OCI-LY7 (cell line): ENCODE data around the gene PRSS2. TPM values are rescaled to one million over a fixed set of nuclear protein-coding genes. Genes with fewer than 3 reads are reported as not detected.
"Not testable (repeated sequence)": the region's sequence is repeated elsewhere in the genome, so short reads cannot be mapped to it uniquely, and the experiment has no call there.

Experiments used
- BruUV-seq: library from RNA; stranded (reverse); fragments of 400-500 nt; replicated peaks from 2 replicates; lab custom pipeline; 2021; lab: Mats Ljungman, UMichigan
- CTCF ChIA-PET: fragments of 300-600 bp; sonication (Branson Sonifier 250); formaldehyde crosslinking; loops from one replicate; lab custom pipeline; 2022; ENCODE audit warnings: antibody characterized with exemption; ENCODE audit not compliant: unreplicated experiment; lab: Charles Lee
- POLR2A ChIA-PET: fragments of 300-600 bp; sonication (Branson Sonifier 250); formaldehyde crosslinking; loops from one replicate; lab custom pipeline; 2022; ENCODE audit warnings: antibody characterized with exemption; lab: Charles Lee
- DNase-seq: peaks from one replicate; pipeline ENCODE4 v3.0.0-alpha.2; 2015; ENCODE audit warnings: low spot score
- H2AFZ ChIP-seq: fragments of 200-600 bp; sonication (generic), shearing (Covaris generic); 2 replicates; pipeline ENCODE4 v1.6.1; 2014; ENCODE audit warnings: mild to moderate bottlenecking, antibody characterized with exemption, low read length, moderate library complexity
- H3K27ac ChIP-seq: fragments of 200-600 bp; sonication (generic); 2 replicates; pipeline ENCODE4 v1.5.1; 2014; ENCODE audit warnings: mixed run types, low read depth, mild to moderate bottlenecking, moderate library complexity, low read length, inconsistent platforms; ENCODE audit not compliant: poor library complexity, severe bottlenecking
- H3K36me3 ChIP-seq: fragments of 200-600 bp; sonication (generic); 2 replicates; pipeline ENCODE4 v1.6.1; 2014; ENCODE audit warnings: mild to moderate bottlenecking, antibody characterized with exemption, low read length, moderate library complexity, mixed read lengths; ENCODE audit not compliant: insufficient read depth
- H3K4me1 ChIP-seq: fragments of 200-600 bp; sonication (generic); 2 replicates; pipeline ENCODE4 v1.5.1; 2014; ENCODE audit warnings: mild to moderate bottlenecking, low read length; ENCODE audit not compliant: insufficient read depth, poor library complexity, severe bottlenecking
- H3K4me2 ChIP-seq: fragments of 200-600 bp; sonication (generic); 2 replicates; pipeline ENCODE4 v1.6.1; 2014; ENCODE audit warnings: mild to moderate bottlenecking, low read length
- H3K4me3 ChIP-seq: fragments of 200-600 bp; sonication (generic); 2 replicates; pipeline ENCODE4 v1.5.1; 2014; ENCODE audit warnings: mild to moderate bottlenecking, low read depth, low read length; ENCODE audit not compliant: poor library complexity, severe bottlenecking
- H3K79me2 ChIP-seq: fragments of 200-600 bp; sonication (generic); 2 replicates; pipeline ENCODE4 v1.6.1; 2016; ENCODE audit warnings: low read depth, mild to moderate bottlenecking, low read length, moderate library complexity, mixed read lengths; ENCODE audit not compliant: insufficient read depth
- H3K9me2 ChIP-seq: fragments of 200-600 bp; sonication (generic); 2 replicates; pipeline ENCODE4 v1.6.1; 2016; ENCODE audit warnings: mild to moderate bottlenecking, low read length, mixed read lengths; ENCODE audit not compliant: insufficient read depth
- H3K9me3 ChIP-seq: fragments of 200-600 bp; sonication (generic); 2 replicates; pipeline ENCODE4 v1.6.1; 2014; ENCODE audit warnings: mild to moderate bottlenecking, mixed run types, low read length, mixed read lengths
- H4K20me1 ChIP-seq: fragments of 200-600 bp; sonication (generic); 2 replicates; pipeline ENCODE4 v1.6.1; 2014; ENCODE audit warnings: mild to moderate bottlenecking, antibody characterized with exemption, low read length, moderate library complexity, mixed read lengths; ENCODE audit not compliant: insufficient read depth
- EZH2phosphoT487 ChIP-seq: fragments of 200-600 bp; sonication (generic); IDR thresholded peaks from 2 replicates; pipeline ENCODE4 v1.6.1; 2018; ENCODE audit warnings: low read depth, borderline replicate concordance, mild to moderate bottlenecking, mixed run types, antibody characterized with exemption, low read length, moderate library complexity, mixed read lengths
- intact Hi-C: fragments of 100-400 bp; cut with micrococcal nuclease; formaldehyde crosslinking; loops from one replicate; pipeline ENCODE4 v1.10.0; 2022; ENCODE audit not compliant: unreplicated experiment
- total RNA-seq, 2 experiments: library from RNA; depleted of rRNA in 1 of 2; stranded (reverse); fragments of >200 nt in 1 of 2; shearing (Covaris generic) in 1 of 2; gene quantifications; 2 replicates each; pipeline ENCODE4 v1.2.3, GENCODE V29; 2014 to 2022
- TF ChIP-seq, protein P1 (sequence below): fragments of 200-600 bp; sonication (generic); conservative IDR thresholded peaks from 2 replicates; pipeline ENCODE4 v1.5.1; 2014; ENCODE audit warnings: mild to moderate bottlenecking, antibody characterized with exemption, low read length, moderate library complexity, mixed read lengths

Gene PRSS2
- total RNA-seq, 2 experiments from 2014 or later: 0.60 to 1.1 TPM

DNA sequence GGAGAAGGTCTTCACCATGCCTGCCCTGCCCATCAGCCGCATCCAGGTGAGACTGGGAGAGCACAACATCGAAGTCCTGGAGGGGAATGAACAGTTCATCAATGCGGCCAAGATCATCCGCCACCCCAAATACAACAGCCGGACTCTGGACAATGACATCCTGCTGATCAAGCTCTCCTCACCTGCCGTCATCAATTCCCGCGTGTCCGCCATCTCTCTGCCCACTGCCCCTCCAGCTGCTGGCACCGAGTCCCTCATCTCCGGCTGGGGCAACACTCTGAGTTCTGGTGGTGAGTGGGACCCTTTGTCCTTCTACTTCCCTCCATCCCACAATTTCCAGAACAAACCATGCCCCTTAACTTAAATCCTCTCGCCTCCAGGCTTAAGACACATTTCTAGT is 2.5 kb downstream of the PRSS2 start:
- TF ChIP-seq EZH2phosphoT487: no peak
- TF ChIP-seq, protein P1, sequence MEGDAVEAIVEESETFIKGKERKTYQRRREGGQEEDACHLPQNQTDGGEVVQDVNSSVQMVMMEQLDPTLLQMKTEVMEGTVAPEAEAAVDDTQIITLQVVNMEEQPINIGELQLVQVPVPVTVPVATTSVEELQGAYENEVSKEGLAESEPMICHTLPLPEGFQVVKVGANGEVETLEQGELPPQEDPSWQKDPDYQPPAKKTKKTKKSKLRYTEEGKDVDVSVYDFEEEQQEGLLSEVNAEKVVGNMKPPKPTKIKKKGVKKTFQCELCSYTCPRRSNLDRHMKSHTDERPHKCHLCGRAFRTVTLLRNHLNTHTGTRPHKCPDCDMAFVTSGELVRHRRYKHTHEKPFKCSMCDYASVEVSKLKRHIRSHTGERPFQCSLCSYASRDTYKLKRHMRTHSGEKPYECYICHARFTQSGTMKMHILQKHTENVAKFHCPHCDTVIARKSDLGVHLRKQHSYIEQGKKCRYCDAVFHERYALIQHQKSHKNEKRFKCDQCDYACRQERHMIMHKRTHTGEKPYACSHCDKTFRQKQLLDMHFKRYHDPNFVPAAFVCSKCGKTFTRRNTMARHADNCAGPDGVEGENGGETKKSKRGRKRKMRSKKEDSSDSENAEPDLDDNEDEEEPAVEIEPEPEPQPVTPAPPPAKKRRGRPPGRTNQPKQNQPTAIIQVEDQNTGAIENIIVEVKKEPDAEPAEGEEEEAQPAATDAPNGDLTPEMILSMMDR: no peak
- H3K79me2 ChIP-seq: no peaks in the 10 kb centered on the region
- intact Hi-C loops: no loop called here

DNA sequence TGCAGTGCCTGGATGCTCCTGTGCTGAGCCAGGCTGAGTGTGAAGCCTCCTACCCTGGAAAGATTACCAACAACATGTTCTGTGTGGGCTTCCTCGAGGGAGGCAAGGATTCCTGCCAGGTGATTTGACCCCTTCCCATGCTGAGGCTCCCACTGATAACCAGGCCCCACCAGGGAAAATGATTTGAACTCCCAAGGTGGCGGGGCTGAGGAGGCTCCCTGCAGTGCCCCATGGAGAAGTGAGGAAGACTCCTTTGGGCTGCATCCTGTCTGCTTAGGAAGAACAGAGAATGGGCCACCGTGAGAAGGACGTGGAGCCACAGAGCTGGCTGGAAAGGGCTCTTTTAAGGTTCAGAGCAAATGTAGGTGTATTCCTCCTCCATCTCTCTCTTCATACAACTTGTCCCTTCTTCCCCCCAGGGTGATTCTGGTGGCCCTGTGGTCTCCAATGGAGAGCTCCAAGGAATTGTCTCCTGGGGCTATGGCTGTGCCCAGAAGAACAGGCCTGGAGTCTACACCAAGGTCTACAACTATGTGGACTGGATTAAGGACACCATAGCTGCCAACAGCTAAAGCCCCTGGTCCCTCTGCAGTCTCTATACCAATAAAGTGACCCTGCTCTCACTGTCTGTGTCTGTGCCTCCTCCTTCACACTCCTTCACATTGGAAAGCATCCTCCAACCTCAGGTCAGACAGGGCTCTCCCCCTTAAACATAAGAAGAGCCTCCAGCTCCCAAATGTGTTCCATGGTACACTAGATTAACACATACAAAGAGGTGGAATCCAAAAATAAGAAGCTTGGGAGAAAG is 3.4 kb downstream of the PRSS2 start:
- Histone ChIP-seq H3K4me1 (peaks cover 35% of the 10 kb centered on the region), H3K36me3 (no peaks in the 10 kb centered on the region), H3K4me3 (no peak overlapping the region), H2AFZ (no peak overlapping the region), H3K27ac (no peak overlapping the region), H3K9me2 (no peaks in the 10 kb centered on the region), H3K4me2 (no peak overlapping the region), H3K79me2 (no peaks in the 10 kb centered on the region), H3K9me3 (no peaks in the 10 kb centered on the region), H4K20me1 (no peaks in the 10 kb centered on the region)
- POLR2A ChIA-PET: interaction anchor here (0.7 to 1.0 kb wide), 2 partner anchors 14 to 44 kb away, joined by 3 read pairs; no protein-coding TSS in a partner anchor
- CTCF ChIA-PET: no interaction called here
- no peak for DNase-seq
- no peak for TF ChIP-seq EZH2phosphoT487
- TF ChIP-seq, protein P1: no peak
- intact Hi-C loops: no loop called here
- BruUV-seq: no TSS peak

More for the DNA sequence above, 2.5 kb downstream of the PRSS2 start:
- H3K4me1 ChIP-seq: peaks cover 35% of the 10 kb centered on the region
- POLR2A ChIA-PET: interaction anchor here (2.7 to 3.0 kb wide), 2 partner anchors 36 to 59 kb away, joined by 21 to 23 read pairs; no protein-coding TSS in a partner anchor
- no peaks in the 10 kb centered on the region for H3K9me3 ChIP-seq
- H2AFZ ChIP-seq: no peak overlapping the region
- H3K27ac ChIP-seq: no peak overlapping the region
- H3K9me2 ChIP-seq: no peaks in the 10 kb centered on the region
- H3K4me2 ChIP-seq: no peak overlapping the region
- H3K36me3 ChIP-seq: no peaks in the 10 kb centered on the region
- H3K4me3 ChIP-seq: no peak overlapping the region
- H4K20me1 ChIP-seq: no peaks in the 10 kb centered on the region
- BruUV-seq: no TSS peak
- DNase-seq: no peak
- CTCF ChIA-PET: interaction anchor here (2.3 kb wide), 1 partner anchor 10 kb away, joined by 15 read pairs; no protein-coding TSS in a partner anchor

DNA sequence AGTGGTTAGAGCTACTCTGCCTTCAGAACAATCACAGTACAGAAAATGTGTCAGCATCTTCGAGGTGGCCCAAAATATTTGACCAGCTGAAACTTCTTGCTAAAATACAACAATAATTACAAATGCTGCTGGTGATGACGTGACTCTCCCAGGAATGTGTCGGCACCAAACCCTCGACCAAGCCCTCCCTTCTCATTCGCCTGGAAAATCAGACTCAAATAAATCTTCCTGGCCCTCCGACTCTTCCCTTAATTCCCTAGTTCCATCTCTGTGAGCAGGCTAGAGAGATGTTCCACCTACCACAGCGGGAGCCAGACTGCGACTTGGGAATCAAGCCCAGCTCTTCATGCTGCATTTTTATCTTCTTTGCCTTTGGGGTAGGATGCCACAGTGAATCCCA is 4.1 kb downstream of the PRSS2 start:
- Histone ChIP-seq H3K4me3 (no peak overlapping the region), H3K9me2 (no peaks in the 10 kb centered on the region), H4K20me1 (no peaks in the 10 kb centered on the region), H2AFZ (no peak overlapping the region), H3K36me3 (no peaks in the 10 kb centered on the region), H3K4me1 (peaks cover 32% of the 10 kb centered on the region), H3K9me3 (no peaks in the 10 kb centered on the region), H3K4me2 (no peak overlapping the region), H3K27ac (no peak overlapping the region), H3K79me2 (no peaks in the 10 kb centered on the region)
- BruUV-seq: no TSS peak
- ChIA-PET CTCF (no interaction called here), POLR2A (interaction anchor here (0.7 to 1.0 kb wide), 2 partner anchors 13 to 44 kb away, joined by 3 read pairs; no protein-coding TSS in a partner anchor)
- no peak for DNase-seq
- TF ChIP-seq, protein P1: no peak
- no peak for TF ChIP-seq EZH2phosphoT487
- intact Hi-C loops: no loop called here

DNA sequence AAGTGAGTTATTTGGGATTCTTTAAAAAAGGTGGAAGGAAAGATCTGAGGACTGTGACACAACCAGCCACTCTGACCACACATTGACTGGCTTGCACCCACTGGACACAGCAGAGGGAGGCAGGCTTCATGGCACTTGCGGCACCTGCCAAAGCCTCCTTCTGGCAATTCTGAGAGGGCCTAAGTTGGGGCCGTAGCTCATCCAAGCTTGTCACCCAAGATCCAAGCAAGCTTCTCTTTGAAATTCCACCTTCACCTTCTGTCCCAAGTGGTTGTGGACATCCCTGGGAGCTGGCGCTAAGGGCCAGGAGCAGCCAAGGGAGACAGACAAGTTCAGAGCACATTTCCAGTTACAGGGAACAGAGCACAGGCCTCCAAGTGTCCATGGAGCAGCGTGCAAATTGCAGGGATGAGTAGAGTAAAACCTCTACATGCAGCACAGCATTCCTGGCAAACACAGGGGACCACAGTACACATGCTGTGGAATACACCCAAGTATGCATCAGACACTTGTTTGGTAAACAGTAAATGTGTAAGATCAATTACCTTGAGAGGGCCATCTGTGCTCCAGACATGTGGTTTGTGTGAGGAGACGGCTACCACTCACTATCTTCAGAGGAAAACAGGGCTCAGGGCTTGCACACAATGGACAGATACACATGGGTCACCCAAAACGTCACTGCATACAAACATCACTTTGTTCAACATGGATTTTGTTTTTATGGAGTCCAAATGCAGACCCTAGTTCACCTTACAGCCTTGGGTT is 4.8 kb downstream of the PRSS2 start:
- H3K79me2 ChIP-seq, CTCF ChIA-PET, H3K9me3 ChIP-seq, H4K20me1 ChIP-seq, DNase-seq, H3K27ac ChIP-seq, BruUV-seq, H2AFZ ChIP-seq, H3K4me3 ChIP-seq, H3K36me3 ChIP-seq, intact Hi-C loops, H3K4me2 ChIP-seq, H3K9me2 ChIP-seq: not testable (repeated sequence)
- peaks cover 25% of the 10 kb centered on the region for H3K4me1 ChIP-seq
- POLR2A ChIA-PET: interaction anchor here (0.6 kb wide), 1 partner anchor 93 kb away, joined by 4 read pairs; no protein-coding TSS in a partner anchor
